ENCODE results near the gene METTL21C. TPM values are rescaled to one million over a fixed set of nuclear protein-coding genes. Genes with fewer than 3 reads are reported as not detected.

Gene METTL21C
- not detected in 2 replicates for total RNA-seq (2014; rRNA removed; shearing (Covaris generic))

DNA sequence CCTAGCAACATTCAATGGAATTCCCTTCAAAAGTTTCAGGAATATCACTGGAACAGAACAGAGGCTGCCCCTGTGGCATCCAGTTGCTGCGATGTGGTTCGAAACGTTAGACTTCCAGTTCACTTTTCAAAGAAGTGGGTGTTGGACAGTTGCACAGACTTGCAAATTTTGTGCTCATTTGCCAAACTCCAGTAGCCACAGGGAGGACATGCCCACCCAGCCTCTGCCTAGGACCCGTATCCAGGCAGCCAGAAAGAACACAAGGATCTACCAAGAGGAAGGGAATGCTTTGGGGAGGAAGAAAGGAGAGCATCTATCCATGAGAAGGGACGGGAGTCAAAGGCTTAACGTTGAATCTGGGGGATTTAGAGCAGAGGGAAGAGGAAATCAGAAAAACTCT, at the start of gene METTL21C:
Gene METTL21C, minus strand, starts transcription at position 108 of the 400 bp plus-strand sequence. CDS start 546 bp downstream, outside the sequence.
- no peak for DNase-seq (ENCODE audit: low spot score)

DNA sequence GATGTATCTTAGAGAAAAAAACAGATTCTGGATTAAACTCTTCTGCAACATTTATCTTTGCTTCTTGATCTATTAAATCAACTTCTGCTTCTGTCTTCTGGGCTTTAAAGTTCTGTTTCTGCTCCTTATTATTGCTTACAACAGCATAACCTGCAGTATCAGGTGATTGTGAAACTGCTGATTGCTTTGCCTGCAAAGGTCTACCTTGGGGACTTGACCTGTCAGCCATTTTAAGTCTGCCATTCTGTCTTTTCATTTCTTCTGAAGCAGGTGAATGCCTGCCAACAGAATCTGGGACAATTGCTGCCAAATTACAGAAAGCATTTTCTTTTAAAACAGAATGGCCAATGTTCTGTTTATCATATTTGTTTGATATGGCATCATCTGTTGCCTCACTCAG, 47.7 kb upstream of the METTL21C start:
- DNase-seq (ENCODE audit: low spot score) = no peak

DNA sequence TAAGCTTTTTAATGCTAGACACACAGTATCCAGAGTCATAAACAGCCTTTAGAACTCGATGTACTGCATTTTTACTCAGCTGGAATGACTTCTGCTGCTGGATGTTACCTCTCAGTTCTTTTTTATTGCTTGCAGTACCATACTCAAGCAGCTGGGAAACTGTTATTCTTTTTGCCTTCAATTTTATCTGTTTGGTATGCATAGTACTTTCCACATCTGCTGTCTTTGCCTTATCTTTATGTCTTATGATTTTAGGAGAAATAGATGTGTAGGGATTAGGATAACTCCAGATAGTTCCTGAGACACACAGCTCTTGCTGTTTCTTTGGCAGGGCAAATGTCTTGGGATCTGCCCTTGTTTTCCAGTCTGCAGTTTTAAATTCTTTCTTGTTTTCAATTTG, 47.3 kb upstream of the METTL21C start:
- DNase-seq (ENCODE audit: low spot score) = no peak

DNA sequence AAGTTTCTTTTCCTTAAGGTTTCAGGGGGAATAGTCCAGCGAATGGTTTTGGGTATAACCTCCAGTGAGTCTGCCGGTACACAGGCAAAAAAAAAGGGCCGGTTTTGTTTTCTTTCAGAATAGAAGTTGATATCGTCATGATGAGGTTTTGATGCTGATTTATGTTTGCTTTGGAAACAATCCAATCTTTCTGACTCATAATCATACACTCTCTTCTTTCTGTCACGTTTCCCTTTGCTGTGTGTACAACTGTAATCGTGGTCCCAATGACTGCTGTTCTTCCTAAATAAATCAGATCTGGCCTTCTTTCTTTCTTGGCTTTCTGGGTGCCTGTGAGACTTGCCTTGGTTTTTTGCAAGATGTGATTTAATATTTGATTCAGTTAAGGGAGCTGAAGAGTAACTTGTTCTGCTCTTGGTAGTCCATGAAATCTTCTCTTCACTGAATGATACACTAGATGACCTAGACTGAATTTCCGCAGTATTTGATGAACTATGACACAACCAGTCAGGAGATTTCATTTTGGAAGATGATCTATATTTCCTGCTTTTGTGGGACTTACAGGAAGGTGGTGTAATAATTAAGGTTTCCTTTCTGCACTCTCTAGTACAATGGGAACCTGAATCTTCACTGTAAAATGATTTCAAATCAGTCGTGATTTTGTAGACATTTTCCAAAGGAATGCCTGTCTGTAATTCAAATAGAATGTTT, 34.9 kb upstream of the METTL21C start:
- DNase-seq (ENCODE audit: low spot score) = peak; percentile 18

DNA sequence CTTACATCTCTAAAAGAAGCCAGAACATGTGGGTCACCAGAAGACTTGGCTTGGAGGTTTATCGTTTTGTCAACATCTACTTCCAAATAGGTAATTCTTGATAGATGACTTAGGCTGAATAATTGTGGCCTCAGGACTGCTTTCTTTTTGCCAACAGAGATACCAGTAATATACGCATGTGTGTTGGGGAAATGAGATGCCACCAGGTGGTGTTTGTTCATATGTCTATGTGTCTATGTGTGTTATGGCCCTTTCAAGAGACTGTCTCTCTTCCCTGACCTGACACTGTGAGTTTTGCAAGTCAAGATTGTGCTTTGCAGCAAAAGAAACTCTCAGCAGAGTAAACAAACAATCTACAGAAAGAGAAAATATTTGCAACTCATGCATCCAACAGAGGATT, 31.6 kb upstream of the METTL21C start:
- no peak for DNase-seq (ENCODE audit: low spot score)

DNA sequence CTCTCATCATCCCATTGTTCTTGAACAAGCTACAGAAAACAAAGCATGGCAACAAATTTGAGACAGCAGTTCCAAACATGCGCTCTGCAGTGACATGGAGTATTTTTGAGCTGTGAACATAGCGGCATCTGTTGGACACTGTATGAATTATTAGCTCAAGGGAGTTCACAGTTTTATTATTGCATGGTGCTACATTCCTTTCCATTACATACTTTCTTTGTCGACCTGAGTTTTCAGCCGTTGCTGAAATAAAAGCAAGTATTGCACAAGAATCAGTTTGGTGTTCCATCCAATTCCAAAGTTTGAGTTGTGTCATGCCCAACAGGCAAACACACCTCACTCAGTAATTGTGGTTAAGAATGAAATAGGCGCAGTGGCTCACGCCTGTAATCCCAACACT, 30.1 kb upstream of the METTL21C start:
- peak; percentile 21 for DNase-seq (ENCODE audit: low spot score)

DNA sequence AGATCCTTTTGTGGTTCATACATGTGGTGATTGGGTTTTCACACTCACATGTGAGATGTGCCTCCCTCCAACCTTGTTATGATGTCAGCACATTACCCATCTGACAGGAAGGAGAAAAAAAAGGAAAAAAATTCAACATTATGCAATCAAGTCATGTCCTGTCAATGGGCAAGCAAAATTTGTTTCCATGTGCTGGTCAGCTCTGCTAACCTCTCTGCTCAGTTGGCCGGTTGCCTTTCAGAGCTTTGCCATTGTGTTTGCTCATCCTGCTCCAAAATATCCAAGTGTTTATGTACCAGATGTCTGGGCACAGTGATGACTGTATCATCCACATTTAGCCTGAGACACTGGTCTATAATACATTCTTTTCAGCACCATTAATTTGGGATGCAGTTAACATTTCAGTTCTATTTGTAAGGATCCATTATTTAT, 27.0 kb upstream of the METTL21C start:
- DNase-seq (ENCODE audit: low spot score) = no peak

DNA sequence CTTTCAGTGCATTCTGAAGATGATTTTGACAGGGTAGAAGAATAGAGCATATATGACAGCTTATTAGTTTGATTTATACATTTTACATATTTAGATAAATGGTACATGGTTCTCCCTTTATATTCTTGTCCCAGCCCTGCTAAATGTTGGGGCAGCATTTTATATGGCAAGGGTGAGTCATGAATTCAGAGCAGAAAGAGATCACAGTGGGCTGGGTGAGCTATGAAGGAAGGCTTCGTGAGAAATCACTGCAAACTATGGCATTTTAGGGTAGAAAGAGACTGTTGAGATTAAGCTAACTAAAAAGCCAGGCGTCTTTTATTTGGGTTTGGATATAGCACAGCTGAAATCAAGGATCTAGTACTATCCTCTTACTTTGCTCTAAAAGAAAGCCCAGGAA, 23.9 kb upstream of the METTL21C start:
- no peak for DNase-seq (ENCODE audit: low spot score)

DNA sequence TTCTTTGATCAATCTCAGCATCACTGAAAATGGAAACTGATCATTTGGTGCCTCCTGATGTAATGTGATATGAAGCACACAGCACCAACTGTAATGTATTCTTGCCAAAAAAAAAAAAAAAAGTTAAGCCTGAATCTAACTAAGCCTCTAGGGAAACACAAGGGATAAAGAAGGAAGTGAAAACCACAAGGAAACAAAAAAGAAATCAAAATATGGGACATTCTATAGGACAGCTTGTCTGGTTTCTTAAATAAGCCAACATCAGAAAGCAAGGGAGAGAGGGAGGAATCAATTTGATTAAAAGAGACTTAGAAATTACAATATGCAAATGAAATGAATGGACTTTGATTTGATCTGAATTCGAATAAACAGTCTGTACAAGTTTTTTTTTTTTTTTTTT, 20.6 kb upstream of the METTL21C start:
- no peak for DNase-seq (ENCODE audit: low spot score)

DNA sequence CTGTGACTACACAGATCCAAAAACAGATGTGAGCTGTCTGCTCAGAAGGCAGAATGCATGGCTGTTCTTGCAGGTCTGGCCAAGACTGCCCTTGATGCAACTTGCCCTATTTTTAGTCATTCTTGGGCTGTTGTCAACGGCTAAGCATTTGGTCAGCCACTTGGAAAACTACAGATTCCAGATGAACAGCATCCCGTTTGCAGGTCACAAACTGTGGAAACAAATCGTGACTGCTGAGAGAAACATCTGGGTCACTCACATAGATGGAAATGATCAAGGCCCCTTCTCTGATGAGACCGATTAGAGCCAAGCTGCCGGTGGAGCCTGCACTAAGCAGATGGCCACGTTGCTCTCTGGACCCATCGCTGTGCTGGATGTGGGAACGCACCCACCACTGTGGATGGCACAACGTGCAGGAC, 15.4 kb upstream of the METTL21C start:
- no peak for DNase-seq (ENCODE audit: low spot score)

DNA sequence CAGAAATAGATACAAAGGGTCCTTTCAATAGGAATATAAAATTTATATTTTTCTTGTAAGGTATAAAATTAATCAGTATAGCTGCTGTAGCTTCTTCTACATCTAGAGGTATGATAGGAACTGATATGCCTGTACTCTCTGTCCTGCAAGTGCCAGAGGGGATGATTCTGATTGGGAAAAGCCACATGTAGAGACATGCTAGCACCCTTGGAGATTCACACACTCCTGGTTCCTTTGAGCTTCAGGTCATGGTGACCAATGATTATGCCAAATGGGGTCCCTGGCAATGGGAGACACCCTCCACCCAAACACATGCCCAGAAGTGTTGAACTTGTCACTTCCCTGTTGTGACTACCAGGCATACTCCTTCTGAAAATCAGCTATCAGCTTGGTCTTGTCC, 14.7 kb upstream of the METTL21C start:
- DNase-seq (ENCODE audit: low spot score) = no peak

DNA sequence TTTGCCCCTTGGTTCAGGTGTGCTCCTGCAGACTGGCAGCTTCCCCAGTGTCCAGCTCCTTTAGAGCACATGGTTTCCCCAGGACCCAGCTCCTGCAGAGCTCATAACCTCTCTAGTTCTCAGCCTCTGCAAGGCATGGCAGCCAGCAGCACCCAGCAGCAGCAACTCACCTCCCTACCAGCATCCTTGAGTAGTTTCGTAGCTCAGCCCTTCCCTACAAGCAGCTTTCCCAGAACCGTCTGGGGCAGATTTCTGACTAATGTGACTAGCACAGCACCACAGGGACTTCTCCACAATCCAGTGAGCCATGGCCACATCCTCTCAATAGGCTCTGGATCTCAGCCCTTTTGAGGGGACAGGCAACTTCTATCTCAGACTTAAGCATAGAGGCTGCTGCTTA, 14.1 kb upstream of the METTL21C start:
- no peak for DNase-seq (ENCODE audit: low spot score)

DNA sequence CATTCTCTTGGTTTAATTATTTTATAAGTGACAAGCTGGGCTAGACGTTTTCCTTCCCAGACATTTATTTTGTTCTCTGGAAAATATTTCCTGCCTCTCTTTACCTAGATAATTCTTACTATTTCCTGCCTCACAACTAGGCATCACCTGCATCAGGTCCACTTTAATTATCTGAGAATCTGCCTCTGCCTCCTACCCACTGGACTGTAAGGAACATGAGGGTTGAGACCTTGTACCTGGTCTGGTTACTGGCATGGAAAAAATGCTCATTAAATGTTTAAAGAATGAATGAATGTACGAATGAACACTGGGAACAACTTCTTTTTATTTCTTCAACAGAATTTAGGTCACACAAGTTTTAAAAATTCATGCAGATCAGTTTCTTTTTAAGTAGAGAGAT, 13.4 kb upstream of the METTL21C start:
- no peak for DNase-seq (ENCODE audit: low spot score)

DNA sequence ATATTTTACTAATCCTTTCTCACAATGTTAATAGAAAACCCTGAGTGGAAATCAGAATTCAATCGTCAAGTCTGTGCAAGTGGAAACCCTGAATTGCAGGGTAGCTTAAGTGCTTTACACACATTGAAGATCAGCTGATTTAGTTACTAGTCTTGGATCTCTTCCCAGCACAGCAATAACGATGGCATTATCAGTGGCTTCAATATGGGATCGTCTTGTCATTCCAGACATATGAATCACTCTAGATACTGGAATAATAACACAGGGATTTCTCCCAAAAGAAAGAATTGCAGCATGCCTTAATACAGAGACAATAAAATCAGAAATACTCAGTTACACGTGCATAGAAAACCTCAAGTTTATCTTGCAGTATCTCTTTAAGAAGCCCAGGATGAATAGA, 12.6 kb upstream of the METTL21C start:
- peak; percentile 21 for DNase-seq (ENCODE audit: low spot score)

DNA sequence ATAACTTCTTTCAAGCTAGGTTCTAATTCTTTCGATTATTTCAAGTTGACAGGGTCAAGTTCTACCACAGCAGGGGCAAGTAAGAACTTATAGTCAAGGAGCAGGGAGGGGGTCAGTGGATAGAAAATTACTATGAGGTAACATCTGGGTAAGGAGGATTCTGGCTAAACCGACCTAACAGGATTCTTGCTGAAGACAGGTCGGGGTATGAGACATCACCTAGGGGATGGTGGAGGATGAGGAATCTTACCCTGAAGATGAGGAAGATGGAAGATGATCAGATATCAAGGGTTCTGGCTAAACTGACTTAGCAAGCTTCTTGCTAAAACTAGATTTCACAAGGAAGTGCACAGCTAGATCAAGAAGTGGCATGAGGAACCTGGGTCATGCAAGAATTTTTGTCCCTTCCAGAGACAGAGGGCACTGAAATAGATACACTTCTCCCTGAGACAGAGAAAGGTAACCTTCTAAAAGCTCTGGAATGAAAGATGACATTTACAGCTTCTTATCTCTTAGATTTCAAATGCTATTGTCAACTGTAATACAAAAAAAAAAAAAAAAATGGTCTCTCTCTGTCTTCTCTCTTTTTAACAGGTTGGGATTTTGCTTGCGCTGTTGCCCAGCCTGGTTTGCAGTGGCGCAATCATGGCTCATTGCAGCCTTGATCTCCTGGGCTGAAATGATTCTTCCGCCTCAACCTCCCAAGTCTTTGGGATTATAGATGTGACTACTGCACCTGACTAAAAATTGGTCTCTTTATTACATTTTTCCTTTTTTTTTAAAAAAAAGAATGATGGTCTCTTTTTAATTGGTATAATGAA, 9.6 kb upstream of the METTL21C start:
- no peak for DNase-seq (ENCODE audit: low spot score)

DNA sequence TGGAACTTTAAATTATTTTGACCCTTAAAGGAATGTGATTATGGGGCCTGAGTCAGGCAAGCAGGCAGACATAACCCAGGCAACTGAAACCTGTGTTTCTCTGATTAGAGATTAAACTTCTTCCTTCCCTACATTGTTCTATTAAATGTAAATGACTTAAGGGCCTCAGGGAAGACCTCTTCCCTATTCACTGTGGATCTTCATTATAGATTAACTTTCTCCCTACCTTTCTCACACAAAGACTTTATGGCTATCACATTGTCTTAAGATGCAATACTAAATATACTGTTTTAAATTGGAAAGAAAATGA, 8.8 kb upstream of the METTL21C start:
- no peak for DNase-seq (ENCODE audit: low spot score)

DNA sequence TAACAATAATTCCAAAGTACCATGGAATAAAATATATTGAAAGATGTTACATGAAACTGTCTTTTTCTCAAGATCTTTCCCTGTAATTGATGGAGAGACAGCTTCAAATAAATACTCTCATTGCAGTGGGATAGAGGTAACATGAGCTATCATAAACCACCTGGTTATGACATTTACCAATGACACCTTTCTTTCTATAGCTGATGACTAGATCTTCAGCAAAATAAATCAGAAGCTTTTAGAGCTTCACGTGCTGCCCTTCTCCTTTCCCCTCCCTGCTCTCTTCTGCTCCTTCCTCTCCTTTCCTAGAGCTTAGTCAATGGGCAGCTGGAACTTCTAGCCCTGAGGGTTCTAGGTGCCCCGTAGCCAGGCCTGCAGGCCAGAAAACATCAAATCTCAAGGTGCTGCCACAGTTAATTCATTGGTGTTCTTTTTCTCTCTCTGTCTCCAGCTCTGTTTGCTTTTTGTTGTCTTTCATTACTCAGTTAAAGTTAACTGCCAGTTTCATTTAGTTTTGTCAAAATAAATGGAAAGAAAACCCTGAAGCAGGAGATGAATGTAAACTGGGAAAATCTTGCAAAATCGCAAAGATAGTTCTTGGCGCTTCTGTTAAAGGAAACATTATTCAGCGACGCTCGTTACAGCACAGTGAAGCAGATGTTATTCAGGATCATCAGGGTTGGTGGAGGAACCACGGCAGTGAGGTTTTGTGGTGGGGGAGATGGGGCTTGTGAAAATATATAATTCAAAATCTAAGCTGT, 8.3 kb upstream of the METTL21C start:
- DNase-seq (ENCODE audit: low spot score) = no peak

DNA sequence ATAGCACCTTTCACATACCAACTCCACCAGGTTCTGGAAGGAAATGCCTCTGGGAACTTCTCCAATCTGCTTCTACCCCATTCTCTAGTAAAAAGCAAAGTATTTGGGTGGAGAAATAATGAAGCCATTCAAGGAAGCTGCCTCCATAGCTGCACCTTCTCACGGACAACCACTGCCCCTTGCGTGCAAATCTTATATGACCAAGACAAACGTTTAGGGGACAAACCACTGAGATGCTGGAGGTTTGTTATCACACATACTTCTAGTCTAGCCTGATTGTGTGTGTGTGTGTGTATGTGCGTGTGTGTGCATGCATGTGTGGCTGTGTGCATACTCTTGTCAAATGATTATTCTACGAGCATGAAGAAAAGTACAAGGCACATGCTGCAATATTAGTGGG, 6.5 kb upstream of the METTL21C start:
- no peak for DNase-seq (ENCODE audit: low spot score)

DNA sequence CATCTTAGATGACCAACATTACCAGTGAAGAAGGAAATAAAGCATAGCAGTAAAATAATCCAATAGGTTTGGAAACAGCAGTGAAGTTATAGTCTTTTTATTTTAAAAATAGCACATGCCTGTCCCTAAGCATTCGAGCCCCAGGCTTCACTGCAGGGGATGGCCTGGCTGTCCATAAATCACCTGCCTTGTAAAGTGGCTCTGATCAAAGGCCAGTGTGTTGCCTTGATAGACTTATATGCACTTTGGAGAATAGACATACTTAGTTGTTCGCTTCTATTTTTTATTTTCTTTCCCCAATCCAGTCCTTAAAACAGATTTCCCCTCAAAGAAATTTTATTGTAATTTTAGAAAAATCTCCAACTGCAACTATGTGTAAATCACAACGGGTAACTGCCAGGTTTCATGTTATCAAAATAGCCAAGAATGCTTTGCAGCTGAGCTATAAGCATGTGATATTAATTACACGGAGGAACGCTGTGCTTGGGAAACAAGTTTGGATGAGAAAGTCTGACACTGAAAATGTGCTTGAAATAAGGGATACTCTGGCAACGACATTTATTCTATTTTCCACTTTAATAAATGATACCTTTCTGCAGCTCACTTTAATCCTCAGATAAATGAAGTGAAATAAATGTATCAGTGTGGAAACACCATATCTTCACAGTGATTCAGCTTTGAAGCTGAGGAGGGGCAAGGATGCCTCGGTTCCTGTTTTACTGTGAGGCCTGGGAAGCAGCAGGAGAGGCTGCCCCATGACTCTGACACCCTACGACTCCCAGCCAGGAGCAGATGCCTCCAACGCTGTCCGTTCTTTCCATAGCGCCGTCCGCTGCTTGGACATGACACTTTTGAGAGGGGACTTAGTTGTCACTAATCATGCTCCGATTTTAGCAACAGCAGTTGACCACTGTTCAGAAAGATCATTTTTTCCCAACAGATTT, 5.5 kb upstream of the METTL21C start:
- no peak for DNase-seq (ENCODE audit: low spot score)

DNA sequence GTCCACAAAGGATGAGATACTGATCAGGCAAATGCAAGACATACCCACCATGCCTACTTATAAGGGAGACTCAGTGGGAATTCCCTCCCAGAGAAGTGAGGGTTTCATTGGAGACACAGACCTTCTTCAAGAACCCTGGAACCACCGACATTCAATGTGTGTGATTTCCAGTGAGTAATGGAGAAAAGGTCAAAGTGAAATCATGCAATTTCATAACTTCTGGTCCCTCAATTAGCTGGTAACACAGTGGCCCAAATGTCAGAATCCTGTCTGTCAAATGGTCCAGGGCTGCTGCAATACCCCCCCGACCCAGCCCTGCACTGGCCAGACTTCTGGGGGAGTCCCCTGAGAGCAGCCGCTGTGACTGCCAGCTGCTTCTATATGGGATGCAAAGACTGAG, 4.7 kb upstream of the METTL21C start:
- no peak for DNase-seq (ENCODE audit: low spot score)

DNA sequence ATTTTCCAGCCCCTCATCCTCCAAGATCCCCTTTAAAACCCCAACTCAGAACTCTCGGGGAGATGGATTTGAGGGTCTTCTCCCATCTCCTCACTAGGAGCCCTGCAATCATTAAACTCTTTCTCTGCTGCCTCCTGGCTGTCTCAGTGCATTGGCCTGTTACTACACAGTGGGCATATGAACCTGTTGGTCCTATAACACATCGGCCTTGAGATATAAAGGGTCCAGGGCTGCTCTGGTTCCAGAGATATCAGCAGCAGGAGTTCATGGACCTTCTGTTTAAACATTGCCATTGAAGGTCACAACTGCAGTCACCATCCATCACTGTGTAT, 3.8 kb upstream of the METTL21C start:
- no peak for DNase-seq (ENCODE audit: low spot score)

All from H4 (cell line).